Renal cortical epithelial cell (primary cell): ENCODE results near the gene AXIN2. TPM values are rescaled to one million over a fixed set of nuclear protein-coding genes. Genes with fewer than 3 reads are reported as not detected.

Experiments used
- DNase-seq: peaks from one replicate; pipeline ENCODE4 v3.0.0-alpha.2; 2011; ENCODE audit warnings: low read depth
- total RNA-seq: library from RNA; depleted of rRNA; stranded (reverse); fragments of >200 nt; gene quantifications from 2 replicates; pipeline ENCODE4 v1.2.3, GENCODE V29; 2014

AXIN2 gene
- total RNA-seq, 1 donor from 2014 or later: 7.9 TPM

GRCh38 chr17:65583921-65584603 is 22.6 kb upstream of the AXIN2 start:
- DNase-seq: no peak

GRCh38 chr17:65576939-65577338 is 15.5 kb upstream of the AXIN2 start:
- no peak for DNase-seq

- no peak for DNase-seq
Observed at GRCh38 chr17:65573282-65573602, 11.8 kb upstream of the AXIN2 start.

- no peak for DNase-seq
Observed at GRCh38 chr17:65572581-65573281, 11.3 kb upstream of the AXIN2 start.

GRCh38 chr17:65572186-65572580 is 10.7 kb upstream of the AXIN2 start:
- no peak for DNase-seq

GRCh38 chr17:65568918-65569317 is 7.5 kb upstream of the AXIN2 start:
- DNase-seq: no peak

- DNase-seq: no peak
Observed at GRCh38 chr17:65567566-65567965, 6.1 kb upstream of the AXIN2 start.

GRCh38 chr17:65565559-65565958 is 4.1 kb upstream of the AXIN2 start:
- no peak for DNase-seq

GRCh38 chr17:65564793-65565192 is 3.3 kb upstream of the AXIN2 start:
- peak; percentile 68 for DNase-seq

GRCh38 chr17:65562206-65562531 is 721 bp upstream of the AXIN2 start:
- DNase-seq: no peak

GRCh38 chr17:65560628-65561451 is 608 bp downstream of the AXIN2 start:
- peak; percentile 77 for DNase-seq

GRCh38 chr17:65559804-65560627 is 1.4 kb downstream of the AXIN2 start:
- no peak for DNase-seq

GRCh38 chr17:65559461-65559803 is 2.0 kb downstream of the AXIN2 start:
- DNase-seq: no peak

GRCh38 chr17:65558683-65559460 is 2.6 kb downstream of the AXIN2 start:
- no peak for DNase-seq

- no peak for DNase-seq
Observed at GRCh38 chr17:65558311-65558682, 3.2 kb downstream of the AXIN2 start.

GRCh38 chr17:65557349-65558310 is 3.8 kb downstream of the AXIN2 start:
- DNase-seq: peak; percentile 97

GRCh38 chr17:65556910-65557348 is 4.5 kb downstream of the AXIN2 start:
- no peak for DNase-seq

GRCh38 chr17:65556014-65556909 is 5.2 kb downstream of the AXIN2 start:
- peak; percentile 30 for DNase-seq

GRCh38 chr17:65554553-65555223 is 6.8 kb downstream of the AXIN2 start:
- no peak for DNase-seq
